ENCODE results near the gene MAP1S.

DNA sequence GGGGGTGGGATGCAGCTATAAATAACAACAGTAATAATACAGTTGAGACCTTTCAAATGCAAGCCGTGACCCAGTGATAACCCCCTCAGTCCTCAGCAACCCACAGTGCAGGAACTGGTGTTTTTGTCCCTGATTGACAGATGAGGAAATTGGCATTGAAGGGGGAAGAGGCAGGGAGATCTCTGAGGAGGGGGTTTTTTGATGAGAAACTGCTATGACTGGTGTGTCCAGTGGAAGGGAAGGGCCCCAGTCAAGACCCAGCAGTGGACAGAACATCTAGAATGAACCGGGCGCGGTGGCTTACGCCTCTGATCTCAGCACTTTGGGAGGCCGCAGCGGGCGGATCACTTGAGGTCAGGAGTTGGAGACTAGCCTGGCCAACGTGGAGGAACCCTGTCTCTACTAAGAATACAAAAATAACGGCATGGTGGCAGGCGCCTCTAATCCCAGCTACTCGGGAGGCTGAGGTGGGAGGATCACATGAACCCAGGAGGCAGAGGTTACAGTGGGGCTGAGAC, 1.9 kb downstream of the MAP1S start:
- TF ChIP-seq, protein P1, sequence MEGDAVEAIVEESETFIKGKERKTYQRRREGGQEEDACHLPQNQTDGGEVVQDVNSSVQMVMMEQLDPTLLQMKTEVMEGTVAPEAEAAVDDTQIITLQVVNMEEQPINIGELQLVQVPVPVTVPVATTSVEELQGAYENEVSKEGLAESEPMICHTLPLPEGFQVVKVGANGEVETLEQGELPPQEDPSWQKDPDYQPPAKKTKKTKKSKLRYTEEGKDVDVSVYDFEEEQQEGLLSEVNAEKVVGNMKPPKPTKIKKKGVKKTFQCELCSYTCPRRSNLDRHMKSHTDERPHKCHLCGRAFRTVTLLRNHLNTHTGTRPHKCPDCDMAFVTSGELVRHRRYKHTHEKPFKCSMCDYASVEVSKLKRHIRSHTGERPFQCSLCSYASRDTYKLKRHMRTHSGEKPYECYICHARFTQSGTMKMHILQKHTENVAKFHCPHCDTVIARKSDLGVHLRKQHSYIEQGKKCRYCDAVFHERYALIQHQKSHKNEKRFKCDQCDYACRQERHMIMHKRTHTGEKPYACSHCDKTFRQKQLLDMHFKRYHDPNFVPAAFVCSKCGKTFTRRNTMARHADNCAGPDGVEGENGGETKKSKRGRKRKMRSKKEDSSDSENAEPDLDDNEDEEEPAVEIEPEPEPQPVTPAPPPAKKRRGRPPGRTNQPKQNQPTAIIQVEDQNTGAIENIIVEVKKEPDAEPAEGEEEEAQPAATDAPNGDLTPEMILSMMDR (IDR thresholded peaks at IDR 0.05): no peak
- no peak for TF ChIP-seq POLR2A (IDR thresholded peaks at IDR 0.05)

Measured in right lobe of liver (tissue), 4 donors.